ENCODE results near the gene SGCD.

Gene SGCD

DNA sequence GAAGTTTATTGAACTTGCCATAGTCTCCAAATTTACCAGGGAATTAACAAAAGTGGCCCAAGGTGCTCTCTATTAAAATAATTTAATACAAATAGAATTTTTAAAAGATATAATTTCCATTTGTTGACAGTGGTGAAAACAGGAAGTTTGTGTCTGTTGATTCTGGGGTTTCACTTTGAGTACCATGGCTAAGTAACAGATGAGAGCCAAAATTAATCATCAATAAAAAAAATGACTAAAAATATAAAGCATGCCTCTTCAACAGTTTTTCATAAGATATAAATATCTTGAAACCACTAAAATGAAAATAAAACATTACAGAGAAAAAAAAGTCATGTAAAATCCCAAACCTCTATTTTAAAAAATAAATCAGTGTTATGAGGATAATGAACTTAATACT, 49.8 kb downstream of the SGCD start:
- no peak for ATAC-seq (replicated peaks)
- H3K27me3 Mint-ChIP-seq = peaks cover 6 to 10% of the 10 kb centered on the region in 2 donors
- DNase-seq = no peak
- no peak overlapping the region for H3K27ac Mint-ChIP-seq
- H3K4me3 Mint-ChIP-seq = no peak overlapping the region
- H3K36me3 Mint-ChIP-seq (ENCODE audit: insufficient read depth) = no peaks in the 10 kb centered on the region
- no peaks in the 10 kb centered on the region for H3K9me3 Mint-ChIP-seq
- H3K4me1 Mint-ChIP-seq (ENCODE audit: low read depth in 2 of 2) = no peaks in the 10 kb centered on the region

GRCh38 chr5:156378159-156378558, 51.2 kb downstream of the SGCD start:
- no peaks in the 10 kb centered on the region for H3K4me1 Mint-ChIP-seq (ENCODE audit: low read depth in 2 of 2)

DNA sequence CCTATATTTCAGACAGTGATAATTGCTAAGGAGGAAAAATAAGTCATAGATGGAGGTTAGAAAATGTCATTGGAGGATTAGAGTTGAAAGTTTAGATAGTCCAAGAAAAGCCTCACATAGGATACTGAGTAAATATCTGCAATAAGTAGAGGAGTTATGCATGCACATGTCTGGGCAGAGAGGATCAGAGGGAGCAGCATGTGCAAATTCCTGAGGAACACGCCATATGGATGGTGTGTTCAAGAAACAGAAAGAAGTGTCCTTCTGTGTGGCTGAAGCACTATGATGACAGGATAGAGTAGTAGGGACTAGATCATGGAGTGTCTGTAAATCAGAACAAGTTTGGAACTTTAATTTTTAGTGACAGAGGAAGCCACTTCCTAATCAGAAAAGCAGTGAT, 52.2 kb downstream of the SGCD start:
- ATAC-seq (replicated peaks) (no peak), DNase-seq (no peak)
- Mint-ChIP-seq H3K27ac (no peak overlapping the region), H3K9me3 (no peaks in the 10 kb centered on the region), H3K36me3 (ENCODE audit: insufficient read depth) (no peaks in the 10 kb centered on the region), H3K4me3 (no peak overlapping the region), H3K27me3 (peaks cover 6 to 10% of the 10 kb centered on the region in 2 donors), H3K4me1 (ENCODE audit: low read depth in 2 of 2) (no peaks in the 10 kb centered on the region)

More at GRCh38 chr5:156378159-156378558, 51.2 kb downstream of the SGCD start:
- peaks cover 6 to 10% of the 10 kb centered on the region in 2 donors for H3K27me3 Mint-ChIP-seq
- no peak overlapping the region for H3K4me3 Mint-ChIP-seq
- H3K27ac Mint-ChIP-seq = no peak overlapping the region
- no peaks in the 10 kb centered on the region for H3K9me3 Mint-ChIP-seq
- ATAC-seq (replicated peaks) (no peak), DNase-seq (no peak)
- no peaks in the 10 kb centered on the region for H3K36me3 Mint-ChIP-seq (ENCODE audit: insufficient read depth)

DNA sequence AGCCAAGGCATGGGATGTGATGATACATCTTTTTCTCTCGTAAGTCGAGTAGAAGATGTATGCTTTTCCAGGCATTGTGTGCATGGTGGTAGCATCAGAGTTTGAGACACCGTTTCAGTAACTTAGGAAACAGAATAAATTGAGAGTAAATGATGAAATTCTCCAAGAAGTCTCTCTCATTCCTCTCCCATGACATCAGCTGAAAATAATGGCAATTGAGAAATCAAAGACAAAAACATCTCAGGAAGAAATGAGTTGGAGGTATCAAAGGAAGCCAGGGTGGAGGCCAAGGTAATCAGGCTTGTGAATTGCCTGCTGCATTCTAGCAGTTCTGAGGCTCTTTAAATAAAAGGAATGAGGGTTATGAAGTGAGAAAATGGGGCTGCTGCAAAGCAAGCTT, 53.9 kb downstream of the SGCD start:
- ATAC-seq (replicated peaks) = no peak
- H3K36me3 Mint-ChIP-seq (ENCODE audit: insufficient read depth) = no peaks in the 10 kb centered on the region
- peaks cover 4 to 6% of the 10 kb centered on the region in 2 donors for H3K27me3 Mint-ChIP-seq
- DNase-seq = no peak
- no peak overlapping the region for H3K27ac Mint-ChIP-seq
- no peaks in the 10 kb centered on the region for H3K4me1 Mint-ChIP-seq (ENCODE audit: low read depth in 2 of 2)
- no peak overlapping the region for H3K4me3 Mint-ChIP-seq
- H3K9me3 Mint-ChIP-seq = no peaks in the 10 kb centered on the region

GRCh38 chr5:156383510-156384265, 56.7 kb downstream of the SGCD start:
- no peak for ATAC-seq (replicated peaks)

DNA sequence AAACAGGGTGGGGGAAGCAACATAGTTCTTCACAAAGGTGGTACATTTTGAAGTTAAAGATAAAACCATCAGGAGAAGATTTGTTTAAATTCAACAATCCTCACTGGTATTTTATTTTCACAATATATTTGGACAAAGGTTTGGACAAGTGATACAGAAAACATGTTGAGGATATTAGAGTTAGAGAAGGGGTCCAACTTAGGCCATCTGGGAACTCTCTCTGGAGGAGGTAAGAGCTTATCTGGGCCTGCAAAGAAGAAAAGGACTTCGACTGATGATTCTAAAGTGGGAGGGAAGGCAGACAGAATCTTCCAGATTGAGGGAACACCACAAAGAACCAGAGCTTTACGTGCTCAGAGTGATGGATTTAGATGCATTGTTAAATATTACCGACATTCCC, 58.5 kb downstream of the SGCD start:
- Mint-ChIP-seq H3K36me3 (ENCODE audit: insufficient read depth) (no peaks in the 10 kb centered on the region), H3K9me3 (no peaks in the 10 kb centered on the region), H3K4me3 (no peak overlapping the region), H3K4me1 (ENCODE audit: low read depth in 2 of 2) (no peaks in the 10 kb centered on the region), H3K27me3 (peaks cover 4 to 6% of the 10 kb centered on the region in 2 donors), H3K27ac (no peak overlapping the region)
- DNase-seq (no peak), ATAC-seq (replicated peaks) (no peak)

More at GRCh38 chr5:156383510-156384265, 56.7 kb downstream of the SGCD start:
- Mint-ChIP-seq H3K27me3 (peaks cover 4 to 6% of the 10 kb centered on the region in 2 donors), H3K4me3 (no peak overlapping the region), H3K9me3 (no peaks in the 10 kb centered on the region), H3K36me3 (ENCODE audit: insufficient read depth) (no peaks in the 10 kb centered on the region), H3K4me1 (ENCODE audit: low read depth in 2 of 2) (no peaks in the 10 kb centered on the region), H3K27ac (no peak overlapping the region)
- DNase-seq = no peak

GRCh38 chr5:156386976-156387375, 60.0 kb downstream of the SGCD start:
- DNase-seq (no peak), ATAC-seq (replicated peaks) (no peak)
- Mint-ChIP-seq H3K4me3 (no peak overlapping the region), H3K27me3 (peaks cover 0 to under 1% of the 10 kb centered on the region in 2 donors), H3K4me1 (ENCODE audit: low read depth in 2 of 2) (no peaks in the 10 kb centered on the region), H3K9me3 (no peaks in the 10 kb centered on the region), H3K27ac (no peak overlapping the region), H3K36me3 (ENCODE audit: insufficient read depth) (no peaks in the 10 kb centered on the region)

GRCh38 chr5:156387391-156387790, 60.4 kb downstream of the SGCD start:
- Mint-ChIP-seq H3K4me1 (ENCODE audit: low read depth in 2 of 2) (no peaks in the 10 kb centered on the region), H3K36me3 (ENCODE audit: insufficient read depth) (no peaks in the 10 kb centered on the region), H3K27me3 (peaks cover 0 to 4% of the 10 kb centered on the region in 2 donors), H3K27ac (no peak overlapping the region), H3K4me3 (no peak overlapping the region), H3K9me3 (no peaks in the 10 kb centered on the region)
- no peak for ATAC-seq (replicated peaks)
- no peak for DNase-seq

- DNase-seq (no peak), ATAC-seq (replicated peaks) (no peak)
- Mint-ChIP-seq H3K27me3 (peaks cover 0 to 12% of the 10 kb centered on the region in 2 donors), H3K27ac (no peak overlapping the region), H3K4me3 (no peak overlapping the region), H3K4me1 (ENCODE audit: low read depth in 2 of 2) (no peaks in the 10 kb centered on the region), H3K36me3 (ENCODE audit: insufficient read depth) (no peaks in the 10 kb centered on the region), H3K9me3 (no peaks in the 10 kb centered on the region)
Observed at GRCh38 chr5:156388233-156388632, 61.3 kb downstream of the SGCD start.

- H3K9me3 Mint-ChIP-seq = no peaks in the 10 kb centered on the region
- DNase-seq (no peak), ATAC-seq (replicated peaks) (no peak)
- H3K36me3 Mint-ChIP-seq (ENCODE audit: insufficient read depth) = no peaks in the 10 kb centered on the region
- H3K27ac Mint-ChIP-seq = no peak overlapping the region
- peaks cover 8 to 18% of the 10 kb centered on the region in 2 donors for H3K27me3 Mint-ChIP-seq
- H3K4me1 Mint-ChIP-seq (ENCODE audit: low read depth in 2 of 2) = no peaks in the 10 kb centered on the region
- H3K4me3 Mint-ChIP-seq = no peak overlapping the region
Observed at GRCh38 chr5:156391139-156391538, 64.2 kb downstream of the SGCD start.

- no peak for DNase-seq
- H3K4me3 Mint-ChIP-seq = no peak overlapping the region
- H3K9me3 Mint-ChIP-seq = no peaks in the 10 kb centered on the region
- no peak overlapping the region for H3K27ac Mint-ChIP-seq
- no peaks in the 10 kb centered on the region for H3K36me3 Mint-ChIP-seq (ENCODE audit: insufficient read depth)
- no peaks in the 10 kb centered on the region for H3K4me1 Mint-ChIP-seq (ENCODE audit: low read depth in 2 of 2)
- ATAC-seq (replicated peaks) = no peak
- H3K27me3 Mint-ChIP-seq = peaks cover 8 to 18% of the 10 kb centered on the region in 2 donors
Observed at GRCh38 chr5:156393980-156394379, 67.0 kb downstream of the SGCD start.

DNA sequence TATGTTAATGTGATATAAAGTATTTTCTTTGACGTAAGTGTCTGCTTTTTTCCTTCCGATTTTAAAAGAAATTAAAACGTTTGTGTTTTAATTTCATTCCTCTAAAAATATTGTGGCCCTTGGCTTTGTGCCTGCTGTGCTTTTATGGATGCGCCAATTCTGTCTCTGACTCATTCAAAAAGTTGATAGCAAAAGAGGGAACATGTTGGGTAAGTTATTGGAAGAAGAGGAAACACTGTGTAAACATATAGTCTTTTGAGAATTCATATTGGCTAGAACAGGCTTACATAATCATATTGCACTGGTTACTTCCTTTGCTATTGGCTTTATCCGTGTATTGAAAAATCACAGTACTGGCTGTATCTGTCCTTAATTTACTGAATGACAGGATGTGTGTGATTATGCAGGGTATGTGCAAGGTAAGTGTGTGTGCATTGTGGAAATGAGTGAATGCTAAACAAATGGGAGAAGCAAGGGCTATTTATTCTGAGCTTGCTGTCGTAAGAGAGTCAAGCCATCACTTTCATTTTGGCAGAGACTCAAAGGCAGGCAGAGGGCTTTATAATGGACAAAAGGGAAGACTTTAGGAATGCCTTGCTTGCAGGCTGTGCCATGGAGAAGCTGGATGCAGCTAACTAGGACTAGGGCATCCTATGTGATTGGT, 67.8 kb downstream of the SGCD start:
- Mint-ChIP-seq H3K27me3 (peaks cover 8 to 18% of the 10 kb centered on the region in 2 donors), H3K4me3 (no peak overlapping the region), H3K36me3 (ENCODE audit: insufficient read depth) (no peaks in the 10 kb centered on the region), H3K4me1 (ENCODE audit: low read depth in 2 of 2) (no peaks in the 10 kb centered on the region), H3K9me3 (no peaks in the 10 kb centered on the region), H3K27ac (no peak overlapping the region)
- DNase-seq (no peak), ATAC-seq (replicated peaks) (no peak)

DNA sequence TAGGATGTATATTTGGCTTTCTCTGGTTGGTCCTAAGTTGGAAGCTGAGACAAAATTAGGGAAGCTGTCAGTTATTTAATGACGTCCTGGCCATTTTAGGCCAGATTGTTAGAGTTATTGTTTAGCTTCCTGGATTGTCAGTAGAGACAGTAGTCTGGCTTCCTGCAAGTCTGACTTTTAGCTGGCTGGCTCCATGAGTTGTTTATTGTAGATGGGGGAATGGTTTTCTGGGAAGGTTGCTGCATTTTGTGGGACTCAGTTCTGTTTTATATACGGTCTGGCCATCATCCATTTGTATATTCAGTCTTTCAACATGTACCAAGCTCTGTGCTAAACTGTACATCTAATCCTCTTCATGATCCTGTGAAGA, 68.3 kb downstream of the SGCD start:
- no peaks in the 10 kb centered on the region for H3K4me1 Mint-ChIP-seq (ENCODE audit: low read depth in 2 of 2)
- no peaks in the 10 kb centered on the region for H3K9me3 Mint-ChIP-seq
- DNase-seq (no peak), ATAC-seq (replicated peaks) (no peak)
- no peak overlapping the region for H3K27ac Mint-ChIP-seq
- peaks cover 8 to 18% of the 10 kb centered on the region in 2 donors for H3K27me3 Mint-ChIP-seq
- H3K36me3 Mint-ChIP-seq (ENCODE audit: insufficient read depth) = no peaks in the 10 kb centered on the region
- no peak overlapping the region for H3K4me3 Mint-ChIP-seq
